Dendritic cell treated with granulocyte-macrophage colony-stimulating factor and Interleukin-4, amounts not matched to agents 40 ng/mL and 50 ng/mL, for 4 days (primary cell): Measurements from ENCODE around the gene TBC1D5.
"Not testable (repeated sequence)": the region's sequence is repeated elsewhere in the genome, so short reads cannot be mapped to it uniquely, and the experiment has no call there.

ENCODE experiments used
- H3K27ac Mint-ChIP-seq: one replicate; pipeline ENCODE4 v1.8.0; 2022; ENCODE audit warnings: mild to moderate bottlenecking, mixed read lengths
- H3K27me3 Mint-ChIP-seq: one replicate; pipeline ENCODE4 v1.8.0; 2022; ENCODE audit warnings: mild to moderate bottlenecking, mixed read lengths
- H3K36me3 Mint-ChIP-seq: one replicate; pipeline ENCODE4 v1.8.0; 2022; ENCODE audit warnings: low read depth, mixed read lengths
- H3K4me1 Mint-ChIP-seq: one replicate; pipeline ENCODE4 v1.8.0; 2022; ENCODE audit warnings: low read depth, mixed read lengths
- H3K4me3 Mint-ChIP-seq: one replicate; pipeline ENCODE4 v1.8.0; 2022; ENCODE audit warnings: mild to moderate bottlenecking, moderate library complexity, mixed read lengths
- H3K9me3 Mint-ChIP-seq: one replicate; pipeline ENCODE4 v1.8.0; 2022; ENCODE audit warnings: mixed read lengths
- intact Hi-C: fragments of 100-400 bp; cut with micrococcal nuclease; formaldehyde crosslinking; loops from one replicate; pipeline ENCODE4 v1.15.0; 2022

Gene TBC1D5

GRCh38 chr3:17491601-17492000 is 250.8 kb downstream of the TBC1D5 start:
- Mint-ChIP-seq H3K9me3 (peaks cover 53% of the 10 kb centered on the region), H3K27ac (no peak overlapping the region), H3K4me3 (no peak overlapping the region), H3K27me3 (no peaks in the 10 kb centered on the region), H3K4me1 (no peaks in the 10 kb centered on the region), H3K36me3 (peaks cover 35% of the 10 kb centered on the region)
- intact Hi-C loops = no loop called here

- H3K4me3 Mint-ChIP-seq, H3K4me1 Mint-ChIP-seq, H3K27me3 Mint-ChIP-seq, H3K27ac Mint-ChIP-seq, intact Hi-C loops: not testable (repeated sequence)
- H3K9me3 Mint-ChIP-seq = peaks cover 53% of the 10 kb centered on the region
- H3K36me3 Mint-ChIP-seq = peaks cover 34% of the 10 kb centered on the region
Observed at GRCh38 chr3:17491190-17491589, 251.2 kb downstream of the TBC1D5 start.

GRCh38 chr3:17489139-17489538 is 253.3 kb downstream of the TBC1D5 start:
- H3K4me1 Mint-ChIP-seq = no peaks in the 10 kb centered on the region
- H3K36me3 Mint-ChIP-seq = peaks cover 18% of the 10 kb centered on the region
- intact Hi-C loops = no loop called here
- no peak overlapping the region for H3K4me3 Mint-ChIP-seq
- H3K27me3 Mint-ChIP-seq = no peaks in the 10 kb centered on the region
- peaks cover 53% of the 10 kb centered on the region for H3K9me3 Mint-ChIP-seq
- no peak overlapping the region for H3K27ac Mint-ChIP-seq

GRCh38 chr3:17481116-17481515 is 261.3 kb downstream of the TBC1D5 start:
- intact Hi-C loops = no loop called here
- no peak overlapping the region for H3K4me3 Mint-ChIP-seq
- H3K4me1 Mint-ChIP-seq = no peaks in the 10 kb centered on the region
- H3K36me3 Mint-ChIP-seq = peaks cover 22% of the 10 kb centered on the region
- no peaks in the 10 kb centered on the region for H3K9me3 Mint-ChIP-seq
- H3K27me3 Mint-ChIP-seq = no peaks in the 10 kb centered on the region
- no peak overlapping the region for H3K27ac Mint-ChIP-seq

GRCh38 chr3:17479681-17480405 is 262.6 kb downstream of the TBC1D5 start:
- H3K4me1 Mint-ChIP-seq = no peaks in the 10 kb centered on the region
- no peak overlapping the region for H3K27ac Mint-ChIP-seq
- H3K36me3 Mint-ChIP-seq = peaks cover 22% of the 10 kb centered on the region
- H3K9me3 Mint-ChIP-seq = no peaks in the 10 kb centered on the region
- intact Hi-C loops = no loop called here
- H3K4me3 Mint-ChIP-seq = no peak overlapping the region
- H3K27me3 Mint-ChIP-seq = no peaks in the 10 kb centered on the region

- Mint-ChIP-seq H3K9me3 (no peaks in the 10 kb centered on the region), H3K27ac (no peak overlapping the region), H3K4me3 (no peak overlapping the region), H3K36me3 (peaks cover 22% of the 10 kb centered on the region), H3K4me1 (no peaks in the 10 kb centered on the region), H3K27me3 (no peaks in the 10 kb centered on the region)
- intact Hi-C loops = no loop called here
Observed at GRCh38 chr3:17478673-17479072, 263.8 kb downstream of the TBC1D5 start.

- Mint-ChIP-seq H3K27me3 (no peaks in the 10 kb centered on the region), H3K4me1 (no peaks in the 10 kb centered on the region), H3K4me3 (no peak overlapping the region), H3K9me3 (no peaks in the 10 kb centered on the region), H3K36me3 (no peaks in the 10 kb centered on the region), H3K27ac (no peak overlapping the region)
- intact Hi-C loops = no loop called here
Observed at GRCh38 chr3:17473761-17474160, 268.7 kb downstream of the TBC1D5 start.

- Mint-ChIP-seq H3K9me3 (no peaks in the 10 kb centered on the region), H3K27ac (no peak overlapping the region), H3K4me3 (no peak overlapping the region), H3K27me3 (no peaks in the 10 kb centered on the region), H3K4me1 (no peaks in the 10 kb centered on the region), H3K36me3 (peaks cover 8% of the 10 kb centered on the region)
- intact Hi-C loops = no loop called here
Observed at GRCh38 chr3:17469954-17470353, 272.5 kb downstream of the TBC1D5 start.

GRCh38 chr3:17469520-17469919 is 272.9 kb downstream of the TBC1D5 start:
- no peaks in the 10 kb centered on the region for H3K9me3 Mint-ChIP-seq
- peaks cover 13% of the 10 kb centered on the region for H3K36me3 Mint-ChIP-seq
- H3K4me3 Mint-ChIP-seq = no peak overlapping the region
- no peak overlapping the region for H3K27ac Mint-ChIP-seq
- intact Hi-C loops = no loop called here
- H3K4me1 Mint-ChIP-seq = no peaks in the 10 kb centered on the region
- no peaks in the 10 kb centered on the region for H3K27me3 Mint-ChIP-seq

- Mint-ChIP-seq H3K9me3 (no peaks in the 10 kb centered on the region), H3K4me1 (no peaks in the 10 kb centered on the region), H3K27ac (no peak overlapping the region), H3K27me3 (no peaks in the 10 kb centered on the region), H3K4me3 (no peak overlapping the region), H3K36me3 (peaks cover 26% of the 10 kb centered on the region)
- intact Hi-C loops = no loop called here
Observed at GRCh38 chr3:17466028-17466427, 276.4 kb downstream of the TBC1D5 start.

- no peaks in the 10 kb centered on the region for H3K9me3 Mint-ChIP-seq
- peaks cover 43% of the 10 kb centered on the region for H3K36me3 Mint-ChIP-seq
- intact Hi-C loops = no loop called here
- no peak overlapping the region for H3K4me3 Mint-ChIP-seq
- H3K4me1 Mint-ChIP-seq = no peaks in the 10 kb centered on the region
- no peak overlapping the region for H3K27ac Mint-ChIP-seq
- no peaks in the 10 kb centered on the region for H3K27me3 Mint-ChIP-seq
Observed at GRCh38 chr3:17459470-17459993, 282.9 kb downstream of the TBC1D5 start.

- no peak overlapping the region for H3K27ac Mint-ChIP-seq
- H3K9me3 Mint-ChIP-seq = peaks cover 17% of the 10 kb centered on the region
- intact Hi-C loops = no loop called here
- H3K4me3 Mint-ChIP-seq = no peak overlapping the region
- H3K27me3 Mint-ChIP-seq = no peaks in the 10 kb centered on the region
- H3K36me3 Mint-ChIP-seq = peaks cover 43% of the 10 kb centered on the region
- peaks cover 9% of the 10 kb centered on the region for H3K4me1 Mint-ChIP-seq
Observed at GRCh38 chr3:17456650-17457049, 285.8 kb downstream of the TBC1D5 start.

GRCh38 chr3:17456046-17456445 is 286.4 kb downstream of the TBC1D5 start:
- intact Hi-C loops = no loop called here
- Mint-ChIP-seq H3K27me3 (no peaks in the 10 kb centered on the region), H3K4me1 (peaks cover 9% of the 10 kb centered on the region), H3K4me3 (no peak overlapping the region), H3K9me3 (peaks cover 18% of the 10 kb centered on the region), H3K36me3 (peaks cover 49% of the 10 kb centered on the region), H3K27ac (no peak overlapping the region)

- peaks cover 9% of the 10 kb centered on the region for H3K4me1 Mint-ChIP-seq
- no peak overlapping the region for H3K4me3 Mint-ChIP-seq
Observed at GRCh38 chr3:17444865-17445264, 297.6 kb downstream of the TBC1D5 start.

GRCh38 chr3:17443142-17443541 is 299.3 kb downstream of the TBC1D5 start:
- Mint-ChIP-seq H3K27ac (no peak overlapping the region), H3K9me3 (peaks cover 20% of the 10 kb centered on the region), H3K36me3 (peaks cover 43% of the 10 kb centered on the region), H3K27me3 (no peaks in the 10 kb centered on the region), H3K4me3 (no peak overlapping the region), H3K4me1 (peaks cover 9% of the 10 kb centered on the region)
- intact Hi-C loops = no loop called here

More at GRCh38 chr3:17444865-17445264, 297.6 kb downstream of the TBC1D5 start:
- Mint-ChIP-seq H3K27ac (no peak overlapping the region), H3K9me3 (peaks cover 20% of the 10 kb centered on the region), H3K36me3 (peaks cover 39% of the 10 kb centered on the region), H3K27me3 (no peaks in the 10 kb centered on the region)
- intact Hi-C loops = no loop called here
